HepG2 (cell line): ENCODE measurements around the gene UGGT1. TPM values are rescaled to one million over a fixed set of nuclear protein-coding genes. Genes with fewer than 3 reads are reported as not detected.
"Not testable (repeated sequence)": the region's sequence is repeated elsewhere in the genome, so short reads cannot be mapped to it uniquely, and the experiment has no call there.

ENCODE experiments used
- ATAC-seq: fragments of 200-7000 bp; cut with Tn5 transposase; 3 replicates; pipeline ENCODE4 v1.9.1; 2020; ENCODE audit warnings: mild to moderate bottlenecking, moderate library complexity
- BruUV-seq: library from RNA; stranded (reverse); fragments of 400-500 nt; replicated peaks from 2 replicates; lab custom pipeline; 2021; lab: Mats Ljungman, UMichigan
- CTCF ChIA-PET: fragments of 300-600 bp; formaldehyde crosslinking; extraction: SDS; loops from one replicate; lab custom pipeline; 2021; ENCODE audit warnings: low total read pairs, inconsistent platforms, low intra/inter-chr PET ratio; lab: Yijun Ruan, JAX
- POLR2A ChIA-PET: fragments of 350-600 bp; sonication (Branson Sonifier 250); formaldehyde crosslinking; loops from one replicate; lab custom pipeline; 2020; ENCODE audit warnings: antibody characterized with exemption, inconsistent platforms; lab: Yijun Ruan, JAX
- DNase-seq: peaks from one replicate; pipeline ENCODE4 v3.0.0-alpha.2; 2015; ENCODE audit warnings: low spot score
- FAIRE-seq: peaks from 3 replicates; lab custom pipeline; 2011; peaks lifted over from hg19 to GRCh38; lab: Jason Lieb, UNC
- H2AFZ ChIP-seq: one replicate; pipeline ENCODE4 v1.6.1; 2011; ENCODE audit warnings: low read length, inconsistent platforms
- H3K27ac ChIP-seq: fragments of 300-600 bp; 3 replicates; pipeline ENCODE4 v1.8.0; 2011; ENCODE audit warnings: mixed run types, mild to moderate bottlenecking, mixed read lengths, low read length, inconsistent platforms; ENCODE audit not compliant: insufficient read depth; ENCODE audit errors: extremely low read length
- H3K27me3 ChIP-seq, 2 experiments: fragments of 200-600 bp in 1 of 2; 2 replicates in 1 of 2; 3 replicates in 1 of 2; pipeline versions ENCODE4 v1.6.0 to v1.8.0; 2011; ENCODE audit warnings: low read length in 2 of 2, mild to moderate bottlenecking in 2 of 2, moderate library complexity in 2 of 2, inconsistent platforms in 1 of 2; ENCODE audit not compliant: insufficient read depth in 2 of 2, control insufficient read depth in 1 of 2
- H3K36me3 ChIP-seq, 2 experiments: fragments of 200-600 bp in 1 of 2; replicated peaks in 1 of 2; 2 replicates in 1 of 2; 3 replicates in 1 of 2; pipeline versions ENCODE4 v1.5.1 to v1.8.0; 2011; ENCODE audit warnings: low read length in 2 of 2, inconsistent platforms in 1 of 2; ENCODE audit not compliant: insufficient read depth in 2 of 2, control insufficient read depth in 1 of 2
- H3K4me1 ChIP-seq: 2 replicates; pipeline ENCODE4 v1.5.1; 2012; ENCODE audit warnings: low read length, inconsistent platforms; ENCODE audit not compliant: insufficient read depth
- H3K4me2 ChIP-seq: 2 replicates; pipeline ENCODE4 v1.6.0; 2011; ENCODE audit warnings: low read depth, low read length, inconsistent platforms
- H3K4me3 ChIP-seq, 3 experiments: fragments of 200-600 bp in 1 of 3; sonication (generic), shearing (Covaris generic) in 1 of 3; replicated peaks in 1 of 3; 2 replicates each; pipeline ENCODE4 v1.5.1; 2011 to 2016; ENCODE audit warnings: low read length in 3 of 3, inconsistent platforms in 2 of 3, low read depth in 2 of 3, mild to moderate bottlenecking in 2 of 3, control low read depth in 1 of 3, mixed read lengths in 1 of 3; ENCODE audit not compliant: insufficient read depth in 1 of 3
- H3K79me2 ChIP-seq: one replicate; pipeline ENCODE4 v1.6.1; 2011; ENCODE audit warnings: low read length, inconsistent platforms; ENCODE audit not compliant: insufficient read depth
- H3K9ac ChIP-seq: 2 replicates; pipeline ENCODE4 v1.6.0; 2011; ENCODE audit warnings: mild to moderate bottlenecking, low read depth, low read length, inconsistent platforms; ENCODE audit not compliant: insufficient read depth
- H3K9me3 ChIP-seq: 2 replicates; pipeline ENCODE4 v1.5.1; 2012; ENCODE audit warnings: mild to moderate bottlenecking, low read length
- H4K20me1 ChIP-seq: 2 replicates; pipeline ENCODE4 v1.6.0; 2011; ENCODE audit warnings: inconsistent platforms, mild to moderate bottlenecking, low read length, moderate library complexity; ENCODE audit not compliant: insufficient read depth
- HNRNPL ChIP-seq: fragments of 200-400 bp; formaldehyde crosslinking; IDR thresholded peaks from 2 replicates; pipeline ENCODE4 v1.6.1; 2017; ENCODE audit warnings: mild to moderate bottlenecking, low read depth, low read length
- RXRA ChIP-seq: sonication (generic); formaldehyde crosslinking; IDR thresholded peaks from 2 replicates; pipeline ENCODE4 v1.5.1; 2020; ENCODE audit warnings: missing genetic modification reagents
- WGBS: methylation state at CpG from one replicate; pipeline ENCODE4 v1.1.6; 2017; ENCODE audit warnings: low lambda C conversion rate; 5-methylcytosine and 5-hydroxymethylcytosine counted together
- in situ Hi-C: cut with HindIII; loops from 2 replicates; pipeline ENCODE4 v1.10.0; 2017; ENCODE audit warnings: low pct_unique_long_range_greater_than_20kb; ENCODE audit not compliant: extremely low pct_ligation_motif_present
- intact Hi-C: fragments of 100-400 bp; cut with micrococcal nuclease; formaldehyde crosslinking; loops from one replicate; pipeline ENCODE4 v1.10.0; 2022; ENCODE audit not compliant: unreplicated experiment
- polyA plus RNA-seq, 8 experiments: library from polyadenylated mRNA; depleted of rRNA in 3 of 8; stranded (reverse) in 7 of 8; unstranded in 1 of 8; fragments of >200 nt; fragmentation: Illumina TruSeq in 4 of 8; extraction: Trizol in 4 of 8; gene quantifications; 2 replicates each; pipeline versions ENCODE4 v1.2.1 to v1.2.3, GENCODE V29; 2011 to 2016; ENCODE audit warnings: low read depth in 4 of 8, missing spikeins in 1 of 8, mixed read lengths in 1 of 8; ENCODE audit not compliant: insufficient read depth in 1 of 8
- total RNA-seq, 5 experiments: library from RNA; depleted of rRNA; stranded (reverse); fragments of >200 nt; fragmentation: Illumina TruSeq; extraction: Trizol; gene quantifications; 2 replicates each; pipeline ENCODE4 v1.2.3, GENCODE V29; 2016; ENCODE audit warnings: low read depth in 1 of 5

UGGT1 gene
- total and polyA plus RNA-seq, 2 of the 13 experiments (the other 11 are each of a cell fraction or from before 2014, with no cell fraction given) = 35.8 to 83.2 TPM

- Histone ChIP-seq H3K9ac (no peak overlapping the region), H2AFZ (no peak overlapping the region), H3K4me2 (no peak overlapping the region), H3K79me2 (no peaks in the 10 kb centered on the region), H3K27ac (no peak overlapping the region), H3K4me1 (no peaks in the 10 kb centered on the region), H4K20me1 (no peaks in the 10 kb centered on the region), H3K4me3 (no peak overlapping the region), H3K9me3 (no peaks in the 10 kb centered on the region), H3K36me3 (no peaks in the 10 kb centered on the region), H3K27me3 (no peaks in the 10 kb centered on the region)
- FAIRE-seq = no peak
- in situ Hi-C loops (no loop called here), intact Hi-C loops (no loop called here)
- ChIA-PET POLR2A (no interaction called here), CTCF (no interaction called here)
- 90% methylated on average over 23 of the region's 23 CpGs for WGBS
- no peak for DNase-seq
- ATAC-seq = no peak; the same call in 2 of the 3 replicates
- BruUV-seq = no TSS peak
- TF ChIP-seq HNRNPL = peak; percentile 67; the same call in 1 of the 2 replicates
- TF ChIP-seq RXRA (CRISPR knock-in tag) = no peak
These were observed 117.0 kb downstream of the UGGT1 start for GRCh38 chr2:128208023-128208422.

GRCh38 chr2:128208631-128209324 lies 117.8 kb downstream of the UGGT1 start:
- ATAC-seq, BruUV-seq, H3K27me3 ChIP-seq, H2AFZ ChIP-seq, H3K79me2 ChIP-seq, DNase-seq, H4K20me1 ChIP-seq, H3K9me3 ChIP-seq, FAIRE-seq, H3K9ac ChIP-seq, H3K4me1 ChIP-seq, intact Hi-C loops, H3K27ac ChIP-seq, H3K4me2 ChIP-seq, POLR2A ChIA-PET, in situ Hi-C loops, H3K36me3 ChIP-seq, H3K4me3 ChIP-seq, CTCF ChIA-PET: not testable (repeated sequence)
- 60% methylated on average over 3 of the region's 22 CpGs for WGBS
